HCT116 (cell line): ENCODE measurements around the gene LIM2.

Source experiments
- EGR1 ChIP-seq: IDR thresholded peaks from 2 replicates; pipeline ENCODE4 v1.6.1; 2012; ENCODE audit warnings: low read depth
- ELF1 ChIP-seq: IDR thresholded peaks from 2 replicates; pipeline ENCODE4 v1.6.1; 2012; ENCODE audit warnings: low read depth, borderline replicate concordance
- EZH2 ChIP-seq: fragments of 200-600 bp; sonication (generic); IDR thresholded peaks from 2 replicates; pipeline ENCODE4 v1.6.1; 2017; ENCODE audit warnings: antibody characterized with exemption, mixed run types
- JUND ChIP-seq: IDR thresholded peaks from 2 replicates; pipeline ENCODE4 v1.6.1; 2012
- POLR2A ChIP-seq: IDR thresholded peaks from 2 replicates; pipeline ENCODE4 v1.7.0; 2011; ENCODE audit warnings: borderline replicate concordance; ENCODE audit not compliant: insufficient read depth, insufficient read length; ENCODE audit errors: extremely low read depth
- RAD21 ChIP-seq: IDR thresholded peaks from 2 replicates; pipeline ENCODE4 v1.6.1; 2012; ENCODE audit warnings: low read depth, mild to moderate bottlenecking
- SIN3A ChIP-seq: IDR thresholded peaks from 2 replicates; pipeline ENCODE4 v1.6.1; 2012; ENCODE audit warnings: low read depth
- ZFX ChIP-seq: fragments of 450-650 bp; IDR thresholded peaks from 2 replicates; pipeline ENCODE4 v1.6.1; 2017
- ZNF274 ChIP-seq: fragments of 200-500 bp; sonication (Bioruptor generic); IDR thresholded peaks from 2 replicates; pipeline ENCODE4 v1.6.1; 2014; ENCODE audit warnings: mild to moderate bottlenecking, low read depth, low read length, inconsistent platforms
- TF ChIP-seq, protein P1 (sequence below), 3 experiments: fragments of 200-600 bp in 1 of 3; sonication (generic) in 1 of 3; IDR thresholded peaks in 2 of 3; conservative IDR thresholded peaks in 1 of 3; 2 replicates each; pipeline ENCODE4 v1.5.1; 2012 to 2017; ENCODE audit warnings: low read depth in 2 of 3, low read length in 2 of 3, antibody characterized with exemption in 1 of 3, borderline replicate concordance in 1 of 3, control low read depth in 1 of 3, mild to moderate bottlenecking in 1 of 3, mixed read lengths in 1 of 3, mixed run types in 1 of 3, moderate library complexity in 1 of 3; ENCODE audit not compliant: insufficient read depth in 1 of 3
- TF ChIP-seq, protein P2 (sequence below): IDR thresholded peaks from 2 replicates; pipeline ENCODE4 v1.6.1; 2012; ENCODE audit warnings: low read depth
- TF ChIP-seq, protein P3 (sequence below): IDR thresholded peaks from 2 replicates; pipeline ENCODE4 v1.6.1; 2012
- TF ChIP-seq, protein P4 (sequence below): IDR thresholded peaks from 2 replicates; pipeline ENCODE4 v1.6.1; 2012

DNA sequence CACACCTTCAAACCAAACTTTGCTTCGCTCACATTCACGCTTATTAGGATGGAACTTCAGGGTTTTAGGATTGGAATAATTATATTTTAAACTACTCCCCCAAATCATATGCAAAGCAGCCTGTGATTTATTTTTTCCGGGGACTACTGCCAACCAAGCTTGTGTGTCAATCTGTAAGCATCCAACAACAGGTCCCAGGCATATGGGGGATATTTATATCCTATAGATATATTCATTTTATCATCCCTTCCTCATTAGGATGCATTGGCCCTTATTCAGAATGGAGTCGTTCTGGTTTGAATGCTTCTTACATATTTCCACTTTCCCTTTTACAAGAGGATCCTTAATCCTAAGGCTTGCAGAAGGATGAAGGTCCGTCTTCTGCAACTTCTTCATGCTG lies 11.5 kb upstream of the LIM2 start:
- TF ChIP-seq, protein P1, sequence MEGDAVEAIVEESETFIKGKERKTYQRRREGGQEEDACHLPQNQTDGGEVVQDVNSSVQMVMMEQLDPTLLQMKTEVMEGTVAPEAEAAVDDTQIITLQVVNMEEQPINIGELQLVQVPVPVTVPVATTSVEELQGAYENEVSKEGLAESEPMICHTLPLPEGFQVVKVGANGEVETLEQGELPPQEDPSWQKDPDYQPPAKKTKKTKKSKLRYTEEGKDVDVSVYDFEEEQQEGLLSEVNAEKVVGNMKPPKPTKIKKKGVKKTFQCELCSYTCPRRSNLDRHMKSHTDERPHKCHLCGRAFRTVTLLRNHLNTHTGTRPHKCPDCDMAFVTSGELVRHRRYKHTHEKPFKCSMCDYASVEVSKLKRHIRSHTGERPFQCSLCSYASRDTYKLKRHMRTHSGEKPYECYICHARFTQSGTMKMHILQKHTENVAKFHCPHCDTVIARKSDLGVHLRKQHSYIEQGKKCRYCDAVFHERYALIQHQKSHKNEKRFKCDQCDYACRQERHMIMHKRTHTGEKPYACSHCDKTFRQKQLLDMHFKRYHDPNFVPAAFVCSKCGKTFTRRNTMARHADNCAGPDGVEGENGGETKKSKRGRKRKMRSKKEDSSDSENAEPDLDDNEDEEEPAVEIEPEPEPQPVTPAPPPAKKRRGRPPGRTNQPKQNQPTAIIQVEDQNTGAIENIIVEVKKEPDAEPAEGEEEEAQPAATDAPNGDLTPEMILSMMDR (IDR thresholded peaks at IDR 0.05 in 2 of 3, conservative IDR thresholded peaks at IDR 0.05 in 1 of 3; ENCODE audit: borderline replicate concordance in 1 of 3, insufficient read depth in 1 of 3, low read depth in 2 of 3, low read length in 2 of 3): no peak
- no peak for TF ChIP-seq ZFX
- no peak for TF ChIP-seq ZNF274
- TF ChIP-seq, protein P2, sequence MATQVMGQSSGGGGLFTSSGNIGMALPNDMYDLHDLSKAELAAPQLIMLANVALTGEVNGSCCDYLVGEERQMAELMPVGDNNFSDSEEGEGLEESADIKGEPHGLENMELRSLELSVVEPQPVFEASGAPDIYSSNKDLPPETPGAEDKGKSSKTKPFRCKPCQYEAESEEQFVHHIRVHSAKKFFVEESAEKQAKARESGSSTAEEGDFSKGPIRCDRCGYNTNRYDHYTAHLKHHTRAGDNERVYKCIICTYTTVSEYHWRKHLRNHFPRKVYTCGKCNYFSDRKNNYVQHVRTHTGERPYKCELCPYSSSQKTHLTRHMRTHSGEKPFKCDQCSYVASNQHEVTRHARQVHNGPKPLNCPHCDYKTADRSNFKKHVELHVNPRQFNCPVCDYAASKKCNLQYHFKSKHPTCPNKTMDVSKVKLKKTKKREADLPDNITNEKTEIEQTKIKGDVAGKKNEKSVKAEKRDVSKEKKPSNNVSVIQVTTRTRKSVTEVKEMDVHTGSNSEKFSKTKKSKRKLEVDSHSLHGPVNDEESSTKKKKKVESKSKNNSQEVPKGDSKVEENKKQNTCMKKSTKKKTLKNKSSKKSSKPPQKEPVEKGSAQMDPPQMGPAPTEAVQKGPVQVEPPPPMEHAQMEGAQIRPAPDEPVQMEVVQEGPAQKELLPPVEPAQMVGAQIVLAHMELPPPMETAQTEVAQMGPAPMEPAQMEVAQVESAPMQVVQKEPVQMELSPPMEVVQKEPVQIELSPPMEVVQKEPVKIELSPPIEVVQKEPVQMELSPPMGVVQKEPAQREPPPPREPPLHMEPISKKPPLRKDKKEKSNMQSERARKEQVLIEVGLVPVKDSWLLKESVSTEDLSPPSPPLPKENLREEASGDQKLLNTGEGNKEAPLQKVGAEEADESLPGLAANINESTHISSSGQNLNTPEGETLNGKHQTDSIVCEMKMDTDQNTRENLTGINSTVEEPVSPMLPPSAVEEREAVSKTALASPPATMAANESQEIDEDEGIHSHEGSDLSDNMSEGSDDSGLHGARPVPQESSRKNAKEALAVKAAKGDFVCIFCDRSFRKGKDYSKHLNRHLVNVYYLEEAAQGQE: no peak
- TF ChIP-seq, protein P3, sequence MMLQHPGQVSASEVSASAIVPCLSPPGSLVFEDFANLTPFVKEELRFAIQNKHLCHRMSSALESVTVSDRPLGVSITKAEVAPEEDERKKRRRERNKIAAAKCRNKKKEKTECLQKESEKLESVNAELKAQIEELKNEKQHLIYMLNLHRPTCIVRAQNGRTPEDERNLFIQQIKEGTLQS: no peak
- TF ChIP-seq ELF1: no peak
- TF ChIP-seq, protein P4, sequence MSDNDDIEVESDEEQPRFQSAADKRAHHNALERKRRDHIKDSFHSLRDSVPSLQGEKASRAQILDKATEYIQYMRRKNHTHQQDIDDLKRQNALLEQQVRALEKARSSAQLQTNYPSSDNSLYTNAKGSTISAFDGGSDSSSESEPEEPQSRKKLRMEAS: no peak
- no peak for TF ChIP-seq EGR1
- no peak for TF ChIP-seq JUND
- no peak for TF ChIP-seq POLR2A
- no peak for TF ChIP-seq EZH2
- no peak for TF ChIP-seq RAD21
- TF ChIP-seq SIN3A: no peak
